ENCODE results near the gene C4orf50. TPM values are rescaled to one million over a fixed set of nuclear protein-coding genes. Genes with fewer than 3 reads are reported as not detected.

The C4orf50 gene
- total RNA-seq, 1 donor from 2014 or later, result not detected

DNA sequence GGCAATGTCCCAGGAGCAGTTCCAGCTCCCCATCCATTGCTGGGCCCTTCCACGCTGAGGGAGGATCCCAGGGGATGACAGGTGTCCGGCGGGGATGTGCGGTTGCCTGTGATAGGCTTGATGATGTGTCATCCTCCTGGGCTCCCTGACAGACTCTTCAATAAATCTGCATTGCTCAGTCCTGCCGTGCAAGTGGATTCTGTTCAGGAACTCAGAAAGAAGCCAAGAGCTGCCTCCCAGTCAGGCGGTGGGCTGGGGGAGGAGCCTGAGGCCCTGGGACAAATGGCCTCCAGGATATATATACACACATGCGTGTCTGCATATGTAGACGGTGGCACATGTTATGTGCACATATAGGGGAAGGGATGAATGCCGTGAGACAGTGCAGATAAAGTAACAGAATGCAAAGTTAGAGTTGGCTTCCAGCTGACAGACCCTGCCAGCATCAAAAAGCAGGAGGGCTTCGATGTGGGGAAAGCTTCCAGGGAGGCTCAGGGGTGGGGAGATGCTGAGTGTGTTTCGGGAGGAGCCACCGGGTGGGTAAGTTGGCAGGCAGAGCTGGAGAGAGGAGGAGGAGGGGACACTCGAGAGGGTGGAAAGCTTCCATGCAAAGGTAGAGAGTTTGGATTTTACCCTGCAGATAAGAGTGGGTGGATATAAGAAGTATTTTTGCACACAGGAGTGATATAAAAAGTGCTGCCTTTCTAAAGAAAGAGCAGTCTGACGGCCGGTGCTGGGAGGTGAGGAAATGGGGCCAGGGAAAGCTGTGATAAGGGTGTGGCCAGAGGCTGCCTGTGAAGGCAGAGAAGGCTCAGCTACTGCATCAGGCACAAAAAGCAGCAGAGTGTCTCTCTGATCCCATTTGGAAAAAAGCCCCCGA, 96.9 kb downstream of the C4orf50 start:
- DNase-seq (ENCODE audit: low read depth), result no peak

- DNase-seq (ENCODE audit: low read depth), result no peak
These were observed 98.7 kb downstream of the C4orf50 start for GRCh38 chr4:5919571-5919970.

GRCh38 chr4:5919044-5919443, 99.2 kb downstream of the C4orf50 start:
- no peak for DNase-seq (ENCODE audit: low read depth)

DNA sequence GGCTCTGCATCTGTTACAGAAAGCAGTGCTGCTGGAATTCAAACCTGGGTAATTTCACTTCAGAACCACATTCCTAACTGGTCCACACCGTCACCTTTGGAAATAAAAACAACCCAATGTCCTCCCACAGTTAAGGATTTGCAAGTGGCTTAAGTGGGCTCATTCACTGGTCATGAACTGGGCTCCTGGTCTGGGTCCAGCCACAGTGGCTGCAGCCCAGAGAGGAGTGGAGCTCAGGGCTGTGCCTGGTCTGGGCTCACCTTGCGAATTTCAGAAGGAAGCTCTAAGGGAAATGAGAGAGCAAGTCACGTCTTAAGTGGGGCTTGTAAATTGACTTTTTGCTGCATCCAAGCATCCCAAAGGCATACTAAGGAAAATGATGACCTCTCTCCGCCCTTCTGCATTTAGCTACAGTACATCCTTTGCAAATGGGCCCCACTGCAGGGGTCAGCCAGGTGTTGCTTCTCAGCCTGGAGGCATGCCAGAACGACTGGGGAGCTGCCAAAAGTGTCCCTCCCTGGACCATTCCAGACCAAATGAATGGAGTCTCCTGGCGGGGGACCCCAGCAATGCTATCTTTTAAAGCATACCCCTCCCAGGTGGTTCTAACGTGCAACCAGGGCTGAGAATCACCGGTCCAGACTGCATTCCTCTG, 99.8 kb downstream of the C4orf50 start:
- no peak for DNase-seq (ENCODE audit: low read depth)

DNA sequence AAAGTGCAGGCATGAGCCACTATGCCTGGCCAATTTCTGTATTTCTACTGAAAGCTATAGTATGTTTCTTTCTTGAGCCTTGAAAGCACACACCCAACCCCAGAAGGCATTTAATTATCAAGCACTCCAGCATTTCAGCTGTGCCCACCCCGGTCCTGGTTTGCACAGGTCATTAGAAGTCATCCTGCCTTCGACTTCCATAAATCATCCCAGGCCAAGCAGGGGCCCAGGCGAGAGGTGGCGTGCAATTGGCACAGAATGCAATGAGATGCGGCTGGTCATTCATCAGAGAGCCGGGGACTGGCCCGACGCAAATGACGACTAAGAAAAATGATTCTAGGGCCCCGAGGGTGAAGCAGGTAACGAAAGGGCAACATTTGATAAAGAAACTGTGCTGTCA, 100.6 kb downstream of the C4orf50 start:
- DNase-seq (ENCODE audit: low read depth), result no peak

- DNase-seq (ENCODE audit: low read depth), result no peak
These were observed 102.0 kb downstream of the C4orf50 start for GRCh38 chr4:5916229-5916628.

- no peak for DNase-seq (ENCODE audit: low read depth)
These were observed 104.8 kb downstream of the C4orf50 start for GRCh38 chr4:5913454-5913853.

DNA sequence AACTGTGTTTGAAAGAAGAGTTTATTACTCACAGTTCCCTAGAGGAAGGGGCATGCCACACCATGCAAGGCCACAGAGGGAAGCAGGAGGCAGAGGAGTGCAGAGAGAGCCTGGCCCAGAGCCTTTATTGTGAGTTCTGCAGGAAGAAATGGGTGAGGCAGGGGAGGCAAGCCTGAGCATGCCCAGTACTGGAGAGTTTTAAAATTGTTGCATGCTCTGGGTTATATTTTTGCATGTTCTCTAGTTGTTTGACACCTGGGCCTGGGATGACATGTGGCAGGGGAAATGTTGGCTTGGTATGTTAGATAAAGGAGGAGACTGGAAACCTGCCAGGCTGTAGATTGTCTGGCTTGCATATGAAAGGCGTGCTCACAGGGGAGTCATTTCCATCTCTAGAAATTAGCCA, 105.6 kb downstream of the C4orf50 start:
- no peak for DNase-seq (ENCODE audit: low read depth)

- no peak for DNase-seq (ENCODE audit: low read depth)
These were observed 109.3 kb downstream of the C4orf50 start for GRCh38 chr4:5908876-5909427.

DNA sequence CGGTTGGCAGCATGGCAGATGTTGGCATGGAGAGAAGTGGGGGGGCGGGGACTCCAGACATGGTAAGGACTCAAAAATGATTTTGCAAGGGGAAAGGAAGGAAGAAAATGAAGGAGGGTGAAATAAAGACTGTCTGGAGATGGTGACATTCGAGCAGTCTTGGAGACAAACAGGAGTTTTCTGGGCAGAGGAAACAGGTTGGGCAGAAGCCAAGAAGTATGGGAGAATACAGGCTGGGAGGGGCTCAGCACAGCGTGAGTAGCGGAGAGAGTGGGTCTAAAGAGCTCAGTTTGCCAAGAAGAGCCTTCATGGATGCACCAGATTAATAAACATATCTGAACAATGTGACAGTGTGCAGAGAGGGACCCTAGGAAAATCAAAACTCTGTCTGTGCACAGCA, 112.0 kb downstream of the C4orf50 start:
- DNase-seq (ENCODE audit: low read depth), result no peak

GRCh38 chr4:5905714-5906113, 112.5 kb downstream of the C4orf50 start:
- no peak for DNase-seq (ENCODE audit: low read depth)

DNA sequence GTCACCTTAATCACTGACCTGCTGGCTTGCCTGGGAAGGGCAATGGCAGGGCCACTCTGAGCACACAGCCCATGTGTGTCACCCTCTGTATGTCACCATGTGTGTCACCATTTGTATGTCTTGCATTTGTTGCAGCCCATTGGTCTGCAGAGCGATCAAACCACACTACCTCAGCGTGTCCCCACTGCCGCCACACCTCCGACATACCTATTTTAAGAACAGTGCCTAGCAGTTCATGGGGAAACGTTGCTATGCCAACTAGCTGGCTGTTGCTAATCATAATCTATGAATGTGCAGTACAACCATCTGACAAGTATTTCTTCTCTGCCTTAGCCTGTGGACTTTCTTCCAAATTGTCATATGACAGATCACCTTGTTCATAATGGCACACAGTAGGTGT, 117.4 kb downstream of the C4orf50 start:
- DNase-seq (ENCODE audit: low read depth), result no peak

- DNase-seq (ENCODE audit: low read depth), result no peak
These were observed 118.3 kb downstream of the C4orf50 start for GRCh38 chr4:5899881-5900280.

DNA sequence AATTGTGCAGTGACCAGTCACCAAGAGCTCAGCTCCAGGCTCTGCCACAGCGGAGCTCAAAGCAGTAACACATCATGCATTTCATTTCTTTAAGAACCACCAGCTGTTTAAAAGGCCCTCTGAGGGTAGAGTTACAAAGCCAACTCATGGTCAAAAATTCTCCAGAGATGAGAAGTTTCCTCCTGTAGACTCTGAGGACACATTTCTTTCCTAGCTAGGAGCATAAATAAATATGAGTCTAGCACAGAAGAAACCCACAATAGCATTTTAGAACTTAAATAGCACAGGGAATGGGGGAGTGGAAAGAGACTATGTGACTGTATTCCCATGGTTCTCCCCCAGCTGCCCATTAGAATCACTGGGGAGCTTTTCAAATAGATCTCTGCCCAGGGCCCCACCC, 118.8 kb downstream of the C4orf50 start:
- no peak for DNase-seq (ENCODE audit: low read depth)

GRCh38 chr4:5897674-5898073, 120.6 kb downstream of the C4orf50 start:
- DNase-seq (ENCODE audit: low read depth), result no peak

- no peak for DNase-seq (ENCODE audit: low read depth)
These were observed 122.9 kb downstream of the C4orf50 start for GRCh38 chr4:5895287-5895686.

DNA sequence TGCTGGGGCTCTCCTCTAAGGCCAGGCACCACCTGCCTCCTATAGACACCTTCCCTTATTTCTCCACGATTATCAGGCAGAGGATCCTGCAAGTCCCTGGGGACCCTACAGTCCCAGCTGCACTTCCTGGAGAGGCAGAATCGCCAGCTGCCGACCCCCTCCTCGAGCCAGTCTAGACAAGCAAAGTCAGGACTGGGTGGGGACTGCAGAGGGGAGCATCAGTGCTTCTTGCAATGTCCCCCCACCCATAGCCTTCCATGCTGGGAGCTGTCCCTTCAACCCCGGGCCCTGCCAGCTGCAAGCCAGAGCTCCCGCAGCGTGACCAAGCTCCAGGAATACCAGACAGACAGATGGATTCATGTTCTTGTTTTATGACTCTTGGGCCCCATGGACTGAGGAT, 124.0 kb downstream of the C4orf50 start:
- DNase-seq (ENCODE audit: low read depth), result no peak

- DNase-seq (ENCODE audit: low read depth), result no peak
These were observed 124.6 kb downstream of the C4orf50 start for GRCh38 chr4:5893591-5893990.

GRCh38 chr4:5893004-5893580, 125.1 kb downstream of the C4orf50 start, which contains the start of gene CRMP1:
CRMP1 (minus strand) TSS chr4:5893086; CDS start chr4:5892969, 117 bp downstream.
- no peak for DNase-seq (ENCODE audit: low read depth)

DNA sequence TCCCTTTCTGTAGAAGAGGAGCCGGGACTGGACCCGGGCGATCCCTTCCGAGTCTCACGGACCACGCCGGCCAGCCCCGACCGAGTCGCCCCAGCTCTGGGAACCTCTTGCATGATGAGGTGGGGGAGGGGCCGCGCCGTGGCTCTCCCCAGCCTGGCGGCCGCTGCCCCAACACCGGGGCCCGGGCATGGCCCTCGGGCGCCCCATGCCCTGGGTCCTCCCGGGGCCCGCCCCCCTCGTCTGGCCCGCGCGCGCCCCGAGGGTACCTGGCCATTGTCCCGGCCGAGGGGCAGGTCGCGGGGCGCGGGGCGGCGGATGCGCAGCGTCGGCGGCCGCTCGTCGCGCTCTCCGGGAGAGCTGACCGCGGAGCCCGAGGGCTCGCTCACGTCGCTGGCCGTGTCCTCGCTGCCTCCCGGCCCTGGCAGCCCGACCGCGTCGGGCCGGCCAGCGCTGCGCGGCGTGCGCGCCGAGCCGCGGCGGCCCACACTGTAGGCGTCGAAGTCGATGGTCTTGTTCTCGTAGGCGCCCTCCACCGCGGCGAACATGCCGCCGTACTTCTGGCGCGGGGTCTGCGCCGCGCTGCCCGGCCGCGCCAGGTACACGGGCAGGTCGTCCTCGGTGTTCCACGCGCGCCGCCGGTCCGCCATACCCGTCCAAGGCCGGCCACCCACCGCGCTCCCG, 125.8 kb downstream of the C4orf50 start:
- no peak for DNase-seq (ENCODE audit: low read depth)

- DNase-seq (ENCODE audit: low read depth), result no peak
These were observed 126.5 kb downstream of the C4orf50 start for GRCh38 chr4:5891563-5892322.
